Thyroid gland (tissue), 4 donors: ENCODE measurements around the gene OSTN.

ENCODE experiments used
- CTCF ChIP-seq, 6 experiments: fragments of 200-600 bp in 3 of 6; fragments of 450-650 bp in 3 of 6; sonication (generic) in 3 of 6; IDR thresholded peaks; one replicate each; pipeline ENCODE4 v1.5.1; 2016 to 2019; ENCODE audit warnings: antibody characterized with exemption in 6 of 6, mild to moderate bottlenecking in 2 of 6, inconsistent platforms in 1 of 6, moderate library complexity in 1 of 6
- POLR2A ChIP-seq, 2 donors: fragments of 450-650 bp; IDR thresholded peaks; one replicate each; pipeline ENCODE4 v1.6.1; 2017; ENCODE audit warnings: antibody characterized with exemption in 2 of 2, mild to moderate bottlenecking in 2 of 2, moderate library complexity in 1 of 2

GRCh38 chr3:191306428-191306827, 107.4 kb downstream of the OSTN start:
- no peak for TF ChIP-seq POLR2A (IDR thresholded peaks at IDR 0.05)
- no peak for TF ChIP-seq CTCF (IDR thresholded peaks at IDR 0.05)
